OCI-M2 (cell line): ENCODE data around the gene TMEM151A.
A peak's percentile ranks its signal among the peaks of the same experiment; 100 is the strongest.
"Not testable (repeated sequence)": the region's sequence is repeated elsewhere in the genome, so short reads cannot be mapped to it uniquely, and the experiment has no call there.

Experiments
- DNase-seq: peaks from one replicate; lab custom pipeline; 2025; ENCODE audit not compliant: unreplicated experiment; lab: John Stamatoyannopoulos, UW

The TMEM151A gene

DNA sequence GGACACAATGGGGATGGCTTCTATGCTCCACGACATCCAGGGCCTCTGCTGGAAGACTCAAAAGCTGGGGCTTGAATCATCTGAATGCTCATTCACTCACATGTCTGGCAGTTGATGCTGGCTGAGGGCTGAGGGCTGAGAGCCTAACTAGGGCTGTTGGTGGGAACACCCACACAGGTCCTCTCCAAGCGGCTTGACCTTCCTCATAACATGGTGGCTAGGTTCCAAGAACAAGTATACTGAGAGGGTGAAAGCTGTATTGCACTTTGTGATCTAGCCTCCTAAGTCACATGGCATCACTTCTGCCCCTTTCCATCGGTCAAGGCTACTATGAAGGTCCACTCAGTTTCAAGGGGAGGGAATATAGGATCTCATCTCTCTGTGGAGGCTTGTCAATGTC lies 7.5 kb downstream of the TMEM151A start:
- no peak for DNase-seq

DNA sequence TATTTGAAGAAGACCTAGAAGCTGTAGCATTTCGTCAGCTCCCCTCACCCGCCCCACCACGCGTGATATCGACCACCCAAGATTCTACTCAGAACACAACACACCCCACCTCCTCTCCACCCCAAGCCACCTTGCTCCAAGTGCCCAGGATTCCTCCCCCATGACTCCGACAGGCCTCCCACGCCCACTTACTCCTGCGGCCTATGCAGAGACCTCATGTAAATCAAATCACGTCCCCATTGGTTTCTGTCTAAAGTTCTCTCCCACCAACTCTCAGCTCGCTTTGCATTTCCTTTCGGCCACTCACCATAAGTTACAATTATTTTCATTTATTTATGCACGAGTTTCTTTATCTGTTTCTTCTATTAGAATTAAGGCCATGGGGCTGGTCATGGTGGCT lies 11.0 kb downstream of the TMEM151A start:
- no peak for DNase-seq

DNA sequence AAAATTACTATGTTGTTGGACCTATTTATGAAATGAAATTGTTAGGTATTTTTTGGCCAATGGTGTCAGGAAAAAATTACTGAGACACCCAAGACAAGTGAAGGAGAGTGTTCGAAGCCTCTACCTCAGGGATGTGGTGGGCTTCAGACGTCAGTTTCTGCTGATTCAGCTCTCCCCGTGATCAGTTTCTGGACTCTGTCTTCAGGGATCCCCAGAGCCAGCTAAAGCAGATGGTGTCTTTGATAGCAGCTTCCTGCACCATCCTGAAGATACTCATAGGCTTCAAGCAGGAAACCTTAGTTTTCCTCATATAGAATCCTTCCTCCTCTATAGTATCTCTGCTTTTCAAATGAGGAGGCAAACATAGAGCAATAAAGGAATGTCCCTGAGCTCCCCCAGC lies 17.8 kb downstream of the TMEM151A start:
- no peak for DNase-seq

DNA sequence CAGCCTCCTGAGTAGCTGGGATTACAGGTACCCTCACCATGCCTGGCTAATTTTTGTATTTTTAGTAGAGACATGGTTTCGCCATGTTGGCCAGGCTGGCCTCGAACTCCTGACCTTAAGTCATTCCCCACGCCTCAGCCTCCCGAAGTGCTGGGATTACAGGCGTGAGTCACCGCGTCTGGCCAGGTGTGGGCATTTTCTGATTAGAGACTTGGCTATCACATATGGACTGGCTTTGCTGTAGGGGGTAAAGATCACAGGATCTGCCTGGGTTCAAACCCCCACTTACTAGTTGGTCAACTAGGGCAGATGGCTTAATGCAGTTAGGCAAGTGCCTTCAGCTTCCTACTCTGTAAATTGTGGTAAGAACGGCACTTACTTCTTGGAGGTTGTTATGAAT lies 18.6 kb downstream of the TMEM151A start:
- DNase-seq, result no peak

GRCh38 chr11:66310803-66311440 lies 19.2 kb downstream of the TMEM151A start:
- DNase-seq, result not testable (repeated sequence)

GRCh38 chr11:66311470-66311964 lies 19.8 kb downstream of the TMEM151A start:
- DNase-seq, result no peak

GRCh38 chr11:66311965-66312548 lies 20.4 kb downstream of the TMEM151A start:
- peak; percentile 72 for DNase-seq

- DNase-seq, result peak; percentile 66
These were observed 21.0 kb downstream of the TMEM151A start for GRCh38 chr11:66312549-66313320.

DNA sequence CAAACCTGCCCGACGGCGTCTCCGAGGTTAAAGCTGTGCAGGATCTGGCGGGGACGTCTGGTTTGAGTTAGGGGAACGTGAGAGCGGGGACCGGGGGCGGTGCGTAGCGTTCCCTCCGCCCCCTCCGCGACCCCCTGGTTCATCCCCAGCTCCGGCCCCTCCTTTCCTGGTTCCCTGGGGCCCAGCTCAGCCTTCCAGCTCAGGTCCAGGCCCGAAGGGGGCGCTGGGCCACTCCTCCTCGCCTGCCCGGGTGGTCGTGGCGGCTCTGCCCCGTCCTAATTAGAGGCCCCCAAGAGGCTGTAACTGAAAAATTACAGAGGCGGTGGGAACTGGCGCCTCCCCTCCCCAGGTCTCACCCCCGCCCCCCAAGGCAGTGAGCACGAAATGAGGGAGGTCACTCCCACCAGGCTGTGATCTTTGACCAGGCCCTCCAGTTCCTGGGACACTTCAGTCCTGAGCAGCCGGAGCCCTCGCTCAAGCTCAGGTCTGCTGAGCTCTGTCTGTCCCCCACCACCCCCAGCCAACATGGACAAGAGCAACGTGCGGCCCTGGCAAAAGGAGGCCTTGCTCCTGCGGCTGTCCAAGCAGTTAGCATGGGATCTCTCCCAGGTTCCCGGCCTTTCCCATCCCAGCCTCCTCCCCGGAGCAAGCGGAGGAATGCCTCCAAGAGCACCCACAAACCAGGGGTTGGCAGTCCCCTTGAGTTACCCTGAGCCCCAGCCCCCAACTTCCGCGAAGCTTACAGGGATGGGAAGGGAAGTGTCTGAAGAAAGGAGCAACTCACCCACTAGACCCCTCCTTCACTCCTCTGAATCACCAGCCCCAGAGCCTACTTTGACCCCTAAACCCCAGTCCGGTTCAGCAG lies 21.9 kb downstream of the TMEM151A start:
- no peak for DNase-seq

DNA sequence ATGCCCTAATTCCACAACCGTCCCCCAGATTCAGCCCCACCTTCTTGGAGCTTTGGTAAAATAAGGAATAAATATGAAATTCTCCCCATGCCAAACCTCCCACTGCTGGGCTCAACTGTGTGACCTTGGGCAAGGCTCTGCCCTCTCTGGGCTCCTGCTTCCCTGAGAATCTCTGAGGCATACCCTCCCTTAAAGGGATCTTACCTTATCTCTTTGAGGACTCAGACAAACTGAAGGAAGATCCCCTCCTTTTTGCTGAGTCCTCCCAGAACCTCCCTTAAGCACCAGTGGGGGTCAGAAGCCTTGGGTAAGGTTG lies 22.4 kb downstream of the TMEM151A start:
- DNase-seq, result no peak

- no peak for DNase-seq
These were observed 23.1 kb downstream of the TMEM151A start for GRCh38 chr11:66314561-66315497.

DNA sequence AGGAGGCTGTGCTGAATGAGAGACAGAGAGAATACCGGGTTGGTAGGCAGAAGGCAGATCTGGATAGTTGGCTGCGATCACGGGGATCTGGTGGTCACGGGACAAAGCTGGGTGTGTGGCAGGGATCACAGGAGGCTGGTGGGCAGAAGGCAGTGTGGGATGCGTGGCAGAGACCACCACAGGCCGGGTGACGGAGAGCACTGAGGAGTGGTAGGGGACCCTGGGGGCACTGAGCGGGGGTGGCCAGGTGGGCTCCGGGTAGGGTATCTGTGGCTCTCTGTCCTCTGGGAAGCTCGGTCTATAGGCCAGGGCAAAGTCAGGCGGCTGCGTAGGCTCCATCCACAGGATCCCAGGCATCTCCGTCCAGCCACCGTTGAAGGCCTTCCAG lies 23.8 kb downstream of the TMEM151A start:
- DNase-seq, result no peak

- no peak for DNase-seq
These were observed 24.5 kb downstream of the TMEM151A start for GRCh38 chr11:66315921-66316811.

DNA sequence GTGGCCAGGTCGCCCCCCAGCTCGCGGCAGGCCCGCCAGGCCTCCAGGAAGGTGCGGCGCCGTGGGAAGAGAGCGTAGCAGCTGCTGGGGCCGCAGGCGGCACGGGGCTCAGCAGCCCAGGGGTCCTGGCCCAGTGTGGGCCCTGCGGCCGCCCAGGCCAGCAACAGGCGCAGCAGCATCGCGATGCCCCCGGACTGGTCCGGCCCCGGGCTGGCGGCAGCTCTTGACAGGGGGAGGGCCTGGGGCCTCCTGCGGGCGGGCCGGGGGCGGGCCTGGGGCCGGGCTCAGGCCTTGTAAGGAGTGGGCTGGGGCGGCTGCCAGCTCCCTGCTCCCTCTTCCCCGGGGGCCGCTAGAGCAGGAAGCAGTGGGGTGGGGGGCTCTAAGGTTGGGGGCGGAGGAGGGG lies 25.2 kb downstream of the TMEM151A start, which contains the start of gene CD248:
TSS of gene CD248 (minus strand) at position 196 of the 403 bp plus-strand sequence. CDS start at position 179, 17 bp downstream.
- no peak for DNase-seq

- DNase-seq, result no peak
These were observed 25.6 kb downstream of the TMEM151A start for GRCh38 chr11:66317322-66317722.

DNA sequence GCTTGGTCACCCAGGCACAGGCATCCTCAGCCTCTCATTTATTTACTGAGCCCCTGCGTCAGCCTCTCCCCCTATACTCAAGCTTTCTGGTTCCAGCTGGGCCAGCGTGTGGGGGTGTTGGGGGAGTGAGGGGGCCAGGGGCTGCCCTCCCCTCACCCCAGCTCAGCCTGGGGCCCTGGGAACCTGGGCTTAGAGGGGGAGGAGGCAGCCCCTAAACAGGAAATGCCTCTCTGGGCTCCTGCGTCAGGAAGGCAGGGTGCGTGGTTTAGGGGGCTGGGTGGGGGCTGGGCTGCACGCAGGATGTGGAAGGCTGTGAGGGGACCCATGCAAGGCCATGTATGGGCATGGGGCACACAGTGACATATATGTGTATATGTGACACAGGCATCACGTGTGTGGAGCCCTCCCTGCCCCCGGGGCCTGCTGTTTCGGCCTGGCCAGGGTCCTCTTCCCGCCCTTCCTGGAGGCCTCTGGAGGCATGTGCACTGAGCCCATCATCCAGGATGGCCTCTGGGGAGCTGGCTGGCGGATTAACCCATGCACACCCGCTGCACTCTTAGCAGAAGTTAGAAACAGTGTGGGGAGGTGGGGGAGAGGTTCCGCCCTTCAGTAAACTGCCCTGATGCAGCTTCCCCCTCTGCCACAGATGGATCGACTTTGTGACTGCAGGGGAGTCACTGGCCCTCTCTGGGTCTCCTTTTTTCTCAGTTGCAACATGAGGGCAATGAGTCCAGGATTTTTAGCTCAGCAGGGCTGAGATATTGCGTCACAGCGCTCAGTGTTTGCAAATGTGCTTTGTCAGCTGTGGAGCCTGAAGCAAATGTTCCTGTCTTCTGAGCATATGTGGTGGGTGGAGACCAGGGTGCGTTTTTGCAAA lies 26.3 kb downstream of the TMEM151A start:
- DNase-seq, result no peak

DNA sequence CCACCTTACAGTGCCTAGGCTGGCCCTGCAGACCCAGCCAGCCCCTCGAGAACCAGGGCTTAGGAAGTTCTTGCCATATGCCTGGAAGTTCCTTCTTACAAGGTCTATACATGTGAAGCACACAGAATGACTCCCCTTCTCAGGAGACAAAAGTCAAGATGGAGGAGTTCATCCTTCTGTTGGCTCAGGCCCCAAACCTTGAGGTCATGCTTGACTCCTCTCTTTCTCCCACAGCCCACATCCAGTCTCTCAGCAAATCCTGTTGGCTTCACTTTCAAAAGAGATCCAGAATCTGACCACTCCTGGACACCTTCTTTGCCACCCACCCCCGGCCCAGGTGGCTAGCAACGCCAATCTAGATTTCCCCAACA lies 26.9 kb downstream of the TMEM151A start:
- no peak for DNase-seq

DNA sequence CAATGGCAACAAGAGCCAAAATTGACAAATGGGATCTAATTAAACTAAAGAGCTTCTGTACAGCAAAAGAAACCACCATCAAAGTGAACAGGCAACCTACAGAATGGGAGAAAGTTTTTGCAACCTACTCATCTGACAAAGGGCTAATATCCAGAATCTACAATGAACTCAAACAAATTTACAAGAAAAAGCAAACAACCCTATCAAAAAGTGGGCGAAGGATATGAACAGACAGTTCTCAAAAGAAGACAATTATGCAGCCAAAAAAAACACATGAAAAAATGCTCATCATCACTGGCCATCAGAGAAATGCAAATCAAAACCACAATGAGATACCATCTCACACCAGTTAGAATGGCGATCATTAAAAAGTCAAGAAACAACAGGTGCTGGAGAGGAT lies 28.6 kb downstream of the TMEM151A start:
- not testable (repeated sequence) for DNase-seq
